Tibial artery (tissue), 4 donors: ENCODE data around the gene RALGAPA2.

Experiments
- DNase-seq, 2 donors: peaks; one replicate each; pipeline ENCODE4 v3.0.0-alpha.2; 2019
- H3K27ac ChIP-seq, 2 donors: fragments of 200-600 bp; sonication (generic) in 1 of 2; 1 replicate in 1 of 2; 2 replicates in 1 of 2; pipeline ENCODE4 v1.5.1; 2018 to 2019; ENCODE audit warnings: mild to moderate bottlenecking in 1 of 2
- H3K27me3 ChIP-seq, 2 donors: fragments of 200-600 bp; sonication (generic) in 1 of 2; one replicate each; pipeline versions ENCODE4 v1.5.1 to v1.6.0; 2016 to 2019
- H3K36me3 ChIP-seq, 3 donors: fragments of 200-600 bp; sonication (generic) in 2 of 3; one replicate each; pipeline ENCODE4 v1.5.1; 2016 to 2019; ENCODE audit warnings: mild to moderate bottlenecking in 2 of 3
- H3K4me1 ChIP-seq, 4 donors: fragments of 200-600 bp; sonication (generic) in 2 of 4; 1 replicate in 3 of 4; 2 replicates in 1 of 4; pipeline ENCODE4 v1.5.1; 2016 to 2019
- H3K4me3 ChIP-seq, 2 donors: fragments of 200-600 bp; sonication (generic) in 1 of 2; 1 replicate in 1 of 2; 2 replicates in 1 of 2; pipeline ENCODE4 v1.5.1; 2018 to 2019; ENCODE audit warnings: mild to moderate bottlenecking in 2 of 2
- H3K9me3 ChIP-seq, 3 donors: fragments of 200-600 bp; sonication (generic) in 1 of 3; one replicate each; pipeline ENCODE4 v1.5.1; 2016 to 2019
- intact Hi-C: fragments of 100-400 bp; cut with DNase I; formaldehyde crosslinking; loops from one replicate; pipeline ENCODE4 v1.15.0; 2023; ENCODE audit warnings: low total_unique reads
- TF ChIP-seq, protein P1 (sequence below), 2 experiments: fragments of 200-600 bp in 1 of 2; fragments of 450-650 bp in 1 of 2; IDR thresholded peaks; one replicate each; pipeline ENCODE4 v1.5.1; 2017 to 2019; ENCODE audit warnings: antibody characterized with exemption in 2 of 2, mild to moderate bottlenecking in 1 of 2, moderate library complexity in 1 of 2

RALGAPA2 gene

DNA sequence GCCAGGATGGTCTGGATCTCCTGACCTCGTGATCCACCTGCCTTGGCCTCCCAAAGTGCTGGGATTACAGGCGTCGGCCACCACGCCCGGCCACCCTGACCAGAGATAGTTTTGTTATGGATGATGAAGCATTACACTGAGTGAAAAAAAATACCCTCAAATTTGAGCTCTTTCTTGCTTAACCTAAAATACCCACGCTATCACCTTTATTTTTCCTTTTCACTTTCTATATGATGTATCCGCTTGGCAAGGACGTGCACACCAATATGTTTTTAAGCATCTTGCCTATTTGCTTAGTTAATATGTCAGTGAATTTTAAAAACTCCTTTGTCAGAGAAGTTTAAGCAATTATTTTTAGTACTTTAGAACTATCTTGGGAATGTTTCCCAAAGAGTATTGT is 194.2 kb downstream of the RALGAPA2 start:
- Histone ChIP-seq H3K27me3 (no peaks in the 10 kb centered on the region), H3K36me3 (peaks cover 36 to 70% (median 57%) of the 10 kb centered on the region in 3 donors), H3K27ac (no peak overlapping the region), H3K4me1 (no peaks in the 10 kb centered on the region), H3K4me3 (no peak overlapping the region), H3K9me3 (peaks cover 0 to 7% (median 5%) of the 10 kb centered on the region in 3 donors)
- intact Hi-C loops = no loop called here
- TF ChIP-seq, protein P1, sequence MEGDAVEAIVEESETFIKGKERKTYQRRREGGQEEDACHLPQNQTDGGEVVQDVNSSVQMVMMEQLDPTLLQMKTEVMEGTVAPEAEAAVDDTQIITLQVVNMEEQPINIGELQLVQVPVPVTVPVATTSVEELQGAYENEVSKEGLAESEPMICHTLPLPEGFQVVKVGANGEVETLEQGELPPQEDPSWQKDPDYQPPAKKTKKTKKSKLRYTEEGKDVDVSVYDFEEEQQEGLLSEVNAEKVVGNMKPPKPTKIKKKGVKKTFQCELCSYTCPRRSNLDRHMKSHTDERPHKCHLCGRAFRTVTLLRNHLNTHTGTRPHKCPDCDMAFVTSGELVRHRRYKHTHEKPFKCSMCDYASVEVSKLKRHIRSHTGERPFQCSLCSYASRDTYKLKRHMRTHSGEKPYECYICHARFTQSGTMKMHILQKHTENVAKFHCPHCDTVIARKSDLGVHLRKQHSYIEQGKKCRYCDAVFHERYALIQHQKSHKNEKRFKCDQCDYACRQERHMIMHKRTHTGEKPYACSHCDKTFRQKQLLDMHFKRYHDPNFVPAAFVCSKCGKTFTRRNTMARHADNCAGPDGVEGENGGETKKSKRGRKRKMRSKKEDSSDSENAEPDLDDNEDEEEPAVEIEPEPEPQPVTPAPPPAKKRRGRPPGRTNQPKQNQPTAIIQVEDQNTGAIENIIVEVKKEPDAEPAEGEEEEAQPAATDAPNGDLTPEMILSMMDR (IDR thresholded peaks at IDR 0.05) = no peak
- no peak for DNase-seq

DNA sequence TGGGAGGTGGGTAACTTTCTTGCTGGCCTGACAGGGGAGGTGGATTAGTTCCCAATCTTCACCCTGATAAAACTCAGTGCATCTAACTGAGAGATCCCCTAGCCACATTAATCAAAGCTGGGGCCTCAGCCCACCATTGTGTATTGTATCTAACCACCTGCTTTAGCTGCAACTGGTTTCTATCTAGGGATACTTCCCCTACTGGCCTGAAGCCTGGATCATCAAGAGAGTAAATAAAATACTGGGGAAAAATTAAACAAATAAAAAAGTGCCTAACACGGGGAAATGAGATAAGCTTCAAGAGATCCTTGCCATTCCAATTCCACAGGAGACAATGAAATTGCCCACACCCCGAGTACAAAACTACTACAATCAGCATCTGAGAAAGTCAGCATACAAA is 195.1 kb downstream of the RALGAPA2 start:
- H3K4me3 ChIP-seq = no peak overlapping the region
- H3K27ac ChIP-seq = no peak overlapping the region
- H3K9me3 ChIP-seq = peaks cover 0 to 7% (median 5%) of the 10 kb centered on the region in 3 donors
- H3K36me3 ChIP-seq = peaks cover 46 to 80% (median 67%) of the 10 kb centered on the region in 3 donors
- no peaks in the 10 kb centered on the region for H3K4me1 ChIP-seq
- H3K27me3 ChIP-seq = no peaks in the 10 kb centered on the region
- intact Hi-C loops = no loop called here
- TF ChIP-seq, protein P1 (IDR thresholded peaks at IDR 0.05) = no peak
- no peak for DNase-seq

DNA sequence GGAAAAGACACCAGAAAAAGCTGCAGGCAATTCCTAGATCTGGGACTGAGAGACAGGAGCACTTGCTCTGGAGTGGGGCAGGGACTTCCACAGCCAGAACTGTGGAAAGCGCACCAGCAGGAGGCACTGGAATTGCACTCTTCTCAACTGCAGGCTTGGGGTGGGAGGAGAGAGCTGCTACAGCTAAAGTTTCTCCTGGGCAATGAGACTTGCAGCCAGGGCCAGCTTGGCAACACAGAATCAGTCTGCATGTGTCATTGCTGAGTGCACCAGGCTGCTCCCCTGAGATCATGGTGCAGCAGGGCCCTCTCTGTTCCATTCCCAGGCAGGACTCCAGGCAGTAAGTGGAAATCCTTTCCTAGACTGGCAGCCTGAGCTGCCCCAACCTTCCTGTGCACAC is 198.7 kb downstream of the RALGAPA2 start:
- no peaks in the 10 kb centered on the region for H3K27me3 ChIP-seq
- no peak overlapping the region for H3K4me3 ChIP-seq
- H3K27ac ChIP-seq = no peak overlapping the region
- peaks cover 34 to 84% (median 71%) of the 10 kb centered on the region in 3 donors for H3K36me3 ChIP-seq
- peaks cover 0 to 7% (median 5%) of the 10 kb centered on the region in 3 donors for H3K9me3 ChIP-seq
- intact Hi-C loops = no loop called here
- no peak for DNase-seq
- TF ChIP-seq, protein P1 (IDR thresholded peaks at IDR 0.05) = no peak
- no peaks in the 10 kb centered on the region for H3K4me1 ChIP-seq

DNA sequence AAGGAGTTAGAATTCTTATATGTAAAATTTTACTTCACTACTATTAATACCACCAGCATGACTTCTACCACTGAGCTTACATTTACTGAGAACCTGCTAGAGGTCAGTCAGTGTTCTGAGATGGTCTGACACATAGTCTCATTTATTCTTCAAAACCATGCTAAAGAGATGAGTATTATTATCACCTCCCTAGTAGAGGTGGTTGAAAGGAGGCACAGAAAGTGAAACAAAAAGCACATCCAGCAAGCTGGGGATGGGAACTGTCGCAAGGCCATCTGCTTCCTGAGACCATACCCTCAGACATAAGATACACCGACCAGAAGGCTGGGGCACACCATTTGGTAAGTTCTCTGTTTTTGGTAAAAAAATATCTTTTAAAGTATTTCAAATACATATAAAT is 206.9 kb downstream of the RALGAPA2 start:
- TF ChIP-seq, protein P1 (IDR thresholded peaks at IDR 0.05) = no peak
- Histone ChIP-seq H3K4me1 (no peaks in the 10 kb centered on the region), H3K4me3 (no peak overlapping the region), H3K9me3 (no peaks in the 10 kb centered on the region), H3K27me3 (no peaks in the 10 kb centered on the region), H3K27ac (no peak overlapping the region), H3K36me3 (peaks cover 26 to 67% (median 44%) of the 10 kb centered on the region in 3 donors)
- DNase-seq = no peak
- intact Hi-C loops = no loop called here

DNA sequence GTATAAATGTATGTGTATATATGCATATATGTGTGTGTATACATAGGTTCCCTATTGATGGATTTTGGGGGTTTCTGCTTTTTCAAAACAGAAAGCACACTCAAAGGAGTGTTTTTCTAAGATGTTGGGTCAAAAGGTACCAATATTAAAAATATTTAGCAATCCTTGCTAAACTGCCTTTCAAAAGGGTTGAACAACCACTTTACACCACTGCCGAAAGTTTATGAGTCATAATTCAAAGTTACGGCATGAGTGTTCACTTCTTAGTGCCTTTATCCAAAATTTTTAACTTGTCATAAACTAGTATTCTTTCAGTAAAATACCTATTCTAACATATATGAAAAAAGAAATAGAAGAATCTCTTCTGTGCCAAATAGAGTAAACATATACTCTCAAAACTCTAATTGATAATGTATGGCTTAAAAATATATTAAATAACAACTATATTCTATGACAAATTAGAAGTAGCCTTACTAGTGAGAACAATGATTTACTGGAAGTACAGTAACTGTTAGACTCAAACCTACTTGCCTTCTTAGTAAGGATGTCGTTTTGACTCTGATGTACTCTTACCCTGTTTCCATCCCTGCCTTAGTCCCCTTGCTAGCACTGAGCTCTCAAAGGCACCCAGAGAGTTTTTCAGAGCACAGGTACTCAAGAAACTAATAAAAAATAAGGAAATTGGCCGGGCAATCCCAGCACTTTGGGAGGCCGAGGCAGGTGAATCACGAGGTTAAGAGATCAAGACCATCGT is 208.5 kb downstream of the RALGAPA2 start:
- Histone ChIP-seq H3K4me1 (no peaks in the 10 kb centered on the region), H3K27ac (no peak overlapping the region), H3K27me3 (no peaks in the 10 kb centered on the region), H3K36me3 (peaks cover 26 to 67% (median 43%) of the 10 kb centered on the region in 3 donors), H3K9me3 (no peaks in the 10 kb centered on the region), H3K4me3 (no peak overlapping the region)
- DNase-seq = no peak
- TF ChIP-seq, protein P1 (IDR thresholded peaks at IDR 0.05) = no peak
- intact Hi-C loops = no loop called here
